BLaER1 treated with 17β-estradiol and CSF1 and Interleukin-3, amounts not matched to agents 10 nM and 100 nM (cell line): ENCODE measurements around the gene EML6.

ENCODE experiments used
- H3K27ac ChIP-seq, 11 experiments: shearing (Covaris generic); formaldehyde crosslinking; 2 replicates each; pipeline ENCODE4 v1.8.1; 2022
- H3K27me3 ChIP-seq, 11 experiments: shearing (Covaris generic); formaldehyde crosslinking; 2 replicates each; pipeline ENCODE4 v1.8.1; 2022
- H3K36me3 ChIP-seq, 11 experiments: shearing (Covaris generic); formaldehyde crosslinking; 2 replicates each; pipeline ENCODE4 v1.8.1; 2022
- H3K4me1 ChIP-seq, 10 experiments: shearing (Covaris generic); formaldehyde crosslinking; 2 replicates each; pipeline ENCODE4 v1.8.1; 2022
- H3K4me2 ChIP-seq, 11 experiments: shearing (Covaris generic); formaldehyde crosslinking; 2 replicates each; pipeline ENCODE4 v1.8.1; 2022
- H3K4me3 ChIP-seq, 10 experiments: shearing (Covaris generic); formaldehyde crosslinking; 2 replicates each; pipeline ENCODE4 v1.8.1; 2022
- H3K9ac ChIP-seq, 11 experiments: shearing (Covaris generic); formaldehyde crosslinking; 2 replicates each; pipeline ENCODE4 v1.8.1; 2022
- H3K9me3 ChIP-seq, 11 experiments: shearing (Covaris generic); formaldehyde crosslinking; replicated peaks in 1 of 11; 2 replicates each; pipeline ENCODE4 v1.8.1; 2022
- H4K20me1 ChIP-seq, 11 experiments: shearing (Covaris generic); formaldehyde crosslinking; 2 replicates each; pipeline ENCODE4 v1.8.1; 2022
- Cebpa-rat ChIP-seq, 11 experiments: shearing (Covaris generic); IDR thresholded peaks; 2 replicates each; pipeline ENCODE4 v1.8.1; 2022

Gene EML6

GRCh38 chr2:54712516-54712915 is 10.9 kb upstream of the EML6 start:
- no peak overlapping the region for H3K9ac ChIP-seq
- H4K20me1 ChIP-seq = peaks cover 0 to 23% (median 18%) of the 10 kb centered on the region in 11 experiments; a peak in 16 of 22 replicates
- H3K36me3 ChIP-seq = no peaks in the 10 kb centered on the region
- H3K27me3 ChIP-seq = peaks cover 40 to 51% (median 48%) of the 10 kb centered on the region in 11 experiments
- peaks cover 0 to 10% (median 0%) of the 10 kb centered on the region in 11 experiments; a peak in 5 of 22 replicates for H3K9me3 ChIP-seq
- no peak overlapping the region for H3K4me2 ChIP-seq
- H3K4me3 ChIP-seq = no peak overlapping the region
- no peak overlapping the region for H3K27ac ChIP-seq
- H3K4me1 ChIP-seq = peaks cover 0 to 21% (median 10%) of the 10 kb centered on the region in 10 experiments; a peak in 14 of 20 replicates
- no peak for TF ChIP-seq Cebpa-rat (IDR thresholded peaks at IDR 0.05)

- Histone ChIP-seq H3K9ac (no peak overlapping the region), H3K4me1 (peaks cover 0 to 8% (median 0%) of the 10 kb centered on the region in 10 experiments; a peak in 3 of 20 replicates), H3K9me3 (peaks cover 0 to 8% (median 0%) of the 10 kb centered on the region in 11 experiments; a peak in 4 of 22 replicates), H3K27me3 (peaks cover 15 to 31% (median 23%) of the 10 kb centered on the region in 11 experiments), H4K20me1 (peaks cover 0 to 5% (median 1%) of the 10 kb centered on the region in 11 experiments; a peak in 9 of 22 replicates), H3K4me2 (no peak overlapping the region), H3K4me3 (no peak overlapping the region), H3K36me3 (no peaks in the 10 kb centered on the region), H3K27ac (no peak overlapping the region)
- no peak for TF ChIP-seq Cebpa-rat (IDR thresholded peaks at IDR 0.05)
These were observed 8.5 kb upstream of the EML6 start for GRCh38 chr2:54714996-54715395.

- no peaks in the 10 kb centered on the region for H3K36me3 ChIP-seq
- no peak overlapping the region for H3K27ac ChIP-seq
- 0 out of 22 replicates have a peak, but pooled peaks cover 0 to 8% (median 0%) of the 10 kb centered on the region in 11 experiments for H3K9me3 ChIP-seq
- peaks cover 0 to 8% (median 0%) of the 10 kb centered on the region in 10 experiments; a peak in 3 of 20 replicates for H3K4me1 ChIP-seq
- no peaks in the 10 kb centered on the region for H4K20me1 ChIP-seq
- H3K27me3 ChIP-seq = peaks cover 1 to 17% (median 9%) of the 10 kb centered on the region in 11 experiments; a peak in 14 of 22 replicates
- no peak overlapping the region for H3K4me3 ChIP-seq
- no peak for TF ChIP-seq Cebpa-rat (IDR thresholded peaks at IDR 0.05)
- H3K4me2 ChIP-seq = peak overlapping the region in 2 of 11 experiments; percentile 28 to 39; a peak in 2 of 22 replicates
- H3K9ac ChIP-seq = no peak overlapping the region
These were observed 7.1 kb upstream of the EML6 start for GRCh38 chr2:54716375-54716774.

GRCh38 chr2:54720563-54720962 is 2.9 kb upstream of the EML6 start:
- Histone ChIP-seq H4K20me1 (peaks cover 0 to 16% (median 11%) of the 10 kb centered on the region in 11 experiments; a peak in 8 of 22 replicates), H3K27ac (no peak overlapping the region), H3K4me3 (no peak overlapping the region), H3K27me3 (peaks cover 19 to 26% (median 20%) of the 10 kb centered on the region in 11 experiments), H3K4me1 (peaks cover 10 to 22% (median 17%) of the 10 kb centered on the region in 10 experiments), H3K4me2 (no peak overlapping the region), H3K9me3 (0 out of 22 replicates have a peak, but pooled peaks cover 0 to 8% (median 0%) of the 10 kb centered on the region in 11 experiments), H3K36me3 (no peaks in the 10 kb centered on the region), H3K9ac (no peak overlapping the region)
- no peak for TF ChIP-seq Cebpa-rat (IDR thresholded peaks at IDR 0.05)

- H3K27ac ChIP-seq = peak overlapping the region in 4 of 11 experiments; percentile 0 to 58 (median 44); a peak in 7 of 22 replicates
- TF ChIP-seq Cebpa-rat (IDR thresholded peaks at IDR 0.05) = no peak; a peak in 1 of 22 replicates
These were observed 821 bp upstream of the EML6 start for GRCh38 chr2:54722641-54723040.

GRCh38 chr2:54723996-54724559 is 616 bp downstream of the EML6 start:
- peaks cover 0 to 21% (median 12%) of the 10 kb centered on the region in 11 experiments; a peak in 9 of 22 replicates for H4K20me1 ChIP-seq
- no peak for TF ChIP-seq Cebpa-rat (IDR thresholded peaks at IDR 0.05)
- peak overlapping the region in 2 of 11 experiments; percentile 3 to 15; a peak in 1 of 22 replicates for H3K27ac ChIP-seq
- peak overlapping the region; percentile 97 to 100 (median 99) for H3K4me2 ChIP-seq
- peaks cover 37 to 57% (median 53%) of the 10 kb centered on the region in 11 experiments for H3K27me3 ChIP-seq
- no peaks in the 10 kb centered on the region for H3K9me3 ChIP-seq
- peaks cover 5 to 22% (median 17%) of the 10 kb centered on the region in 10 experiments for H3K4me1 ChIP-seq
- peak overlapping the region; percentile 64 to 80 (median 74) for H3K4me3 ChIP-seq
- peak overlapping the region; percentile 37 to 77 (median 70) for H3K9ac ChIP-seq
- H3K36me3 ChIP-seq = no peaks in the 10 kb centered on the region

More at GRCh38 chr2:54722641-54723040, 821 bp upstream of the EML6 start:
- peak overlapping the region; percentile 45 to 78 (median 73); a peak in 21 of 22 replicates for H3K9ac ChIP-seq
- H3K4me3 ChIP-seq = peak overlapping the region; percentile 64 to 80 (median 74)
- H3K27me3 ChIP-seq = peaks cover 37 to 47% (median 41%) of the 10 kb centered on the region in 11 experiments
- peak overlapping the region; percentile 82 to 99 (median 97) for H3K4me2 ChIP-seq
- H3K9me3 ChIP-seq = no peaks in the 10 kb centered on the region
- peaks cover 0 to 21% (median 12%) of the 10 kb centered on the region in 11 experiments; a peak in 9 of 22 replicates for H4K20me1 ChIP-seq
- no peaks in the 10 kb centered on the region for H3K36me3 ChIP-seq
- peaks cover 5 to 22% (median 17%) of the 10 kb centered on the region in 10 experiments; a peak in 19 of 20 replicates for H3K4me1 ChIP-seq

GRCh38 chr2:54724560-54725342 is 1.3 kb downstream of the EML6 start:
- peak overlapping the region; percentile 64 to 80 (median 74) for H3K4me3 ChIP-seq
- no peak for TF ChIP-seq Cebpa-rat (IDR thresholded peaks at IDR 0.05)
- H3K36me3 ChIP-seq = no peaks in the 10 kb centered on the region
- peaks cover 37 to 57% (median 53%) of the 10 kb centered on the region in 11 experiments for H3K27me3 ChIP-seq
- no peaks in the 10 kb centered on the region for H3K9me3 ChIP-seq
- H3K27ac ChIP-seq = no peak overlapping the region
- peaks cover 0 to 21% (median 12%) of the 10 kb centered on the region in 11 experiments; a peak in 9 of 22 replicates for H4K20me1 ChIP-seq
- H3K4me2 ChIP-seq = peak overlapping the region; percentile 97 to 100 (median 99)
- H3K9ac ChIP-seq = peak overlapping the region; percentile 37 to 77 (median 64); a peak in 20 of 22 replicates
- peaks cover 5 to 22% (median 17%) of the 10 kb centered on the region in 10 experiments for H3K4me1 ChIP-seq

GRCh38 chr2:54725343-54726099 is 2.1 kb downstream of the EML6 start:
- no peak for TF ChIP-seq Cebpa-rat (IDR thresholded peaks at IDR 0.05)
- Histone ChIP-seq H3K27ac (no peak overlapping the region), H3K36me3 (no peaks in the 10 kb centered on the region), H3K27me3 (peaks cover 37 to 57% (median 53%) of the 10 kb centered on the region in 11 experiments), H3K9ac (no peak overlapping the region; a peak in 1 of 22 replicates), H4K20me1 (peaks cover 0 to 21% (median 12%) of the 10 kb centered on the region in 11 experiments; a peak in 9 of 22 replicates), H3K4me3 (peak overlapping the region; percentile 64 to 80 (median 74); a peak in 19 of 20 replicates), H3K9me3 (no peaks in the 10 kb centered on the region), H3K4me1 (peaks cover 5 to 22% (median 17%) of the 10 kb centered on the region in 10 experiments), H3K4me2 (peak overlapping the region; percentile 97 to 100 (median 99); a peak in 21 of 22 replicates)
